KG1 (cell line): ENCODE measurements around the gene CREG2.

Source experiments
- DNase-seq: peaks from one replicate; lab custom pipeline; 2025; lab: John Stamatoyannopoulos, UW

Gene CREG2

DNA sequence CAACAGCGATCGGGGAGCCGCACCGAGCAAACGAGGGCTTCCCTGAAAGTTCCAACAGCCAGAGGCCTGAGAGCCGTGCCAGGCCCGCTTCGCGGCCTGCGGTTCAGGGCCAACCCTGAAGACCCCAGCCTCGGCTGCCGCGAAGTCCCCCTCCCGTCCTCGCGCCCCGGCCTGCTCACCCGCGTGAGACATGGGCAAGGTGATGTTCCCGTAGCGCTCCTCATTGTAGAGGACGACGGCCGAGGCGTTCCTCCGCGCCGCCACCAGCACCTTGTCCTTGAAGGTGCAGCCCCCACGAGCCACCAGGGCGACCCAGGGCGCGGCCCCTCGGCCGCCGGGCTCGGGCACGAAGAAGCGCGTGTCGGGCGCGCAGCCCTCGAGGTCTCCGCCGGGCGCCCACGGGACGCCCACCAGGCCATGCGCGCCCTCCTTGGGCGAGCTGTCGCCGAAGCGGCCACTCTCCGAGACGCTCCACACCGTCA, 79.3 kb downstream of the CREG2 start:
- no peak for DNase-seq

DNA sequence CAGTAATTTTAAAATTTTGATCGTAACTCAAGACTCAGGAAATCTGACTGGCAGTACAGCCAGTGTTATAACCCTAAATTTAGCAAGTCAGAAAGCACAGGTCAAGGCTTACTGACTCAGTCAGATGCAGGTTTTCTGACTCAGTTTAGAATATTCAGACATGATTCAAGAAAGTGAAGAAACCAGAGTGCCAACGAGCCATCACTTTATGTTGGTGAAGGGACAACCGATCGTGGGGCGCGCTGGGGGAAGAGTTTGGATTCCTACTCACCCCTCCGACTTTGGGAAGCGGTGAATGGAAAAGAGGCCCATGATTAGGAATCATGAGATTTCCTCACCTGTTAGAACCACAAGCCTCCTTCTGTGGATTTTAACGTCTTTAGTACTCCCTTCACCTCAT, 79.8 kb downstream of the CREG2 start:
- no peak for DNase-seq

DNA sequence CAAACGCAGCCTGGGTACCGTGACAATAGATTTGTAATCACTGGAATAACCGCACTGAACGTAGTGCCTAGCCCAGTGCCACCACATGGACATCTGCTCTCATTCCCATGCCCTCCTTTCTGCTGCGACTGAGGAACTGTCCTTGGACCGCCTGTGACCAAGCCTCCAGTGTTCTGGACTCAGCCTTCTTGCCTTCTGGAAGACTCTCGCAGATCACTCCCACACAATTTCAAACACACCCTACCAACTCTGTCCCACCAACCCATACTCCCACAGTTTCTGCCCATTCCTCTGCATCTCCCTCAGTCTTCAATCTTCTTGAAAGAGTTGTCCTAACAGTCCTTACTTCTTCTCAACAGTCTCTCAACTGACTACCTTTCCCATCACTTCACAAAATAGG, 80.9 kb downstream of the CREG2 start:
- DNase-seq, result no peak

DNA sequence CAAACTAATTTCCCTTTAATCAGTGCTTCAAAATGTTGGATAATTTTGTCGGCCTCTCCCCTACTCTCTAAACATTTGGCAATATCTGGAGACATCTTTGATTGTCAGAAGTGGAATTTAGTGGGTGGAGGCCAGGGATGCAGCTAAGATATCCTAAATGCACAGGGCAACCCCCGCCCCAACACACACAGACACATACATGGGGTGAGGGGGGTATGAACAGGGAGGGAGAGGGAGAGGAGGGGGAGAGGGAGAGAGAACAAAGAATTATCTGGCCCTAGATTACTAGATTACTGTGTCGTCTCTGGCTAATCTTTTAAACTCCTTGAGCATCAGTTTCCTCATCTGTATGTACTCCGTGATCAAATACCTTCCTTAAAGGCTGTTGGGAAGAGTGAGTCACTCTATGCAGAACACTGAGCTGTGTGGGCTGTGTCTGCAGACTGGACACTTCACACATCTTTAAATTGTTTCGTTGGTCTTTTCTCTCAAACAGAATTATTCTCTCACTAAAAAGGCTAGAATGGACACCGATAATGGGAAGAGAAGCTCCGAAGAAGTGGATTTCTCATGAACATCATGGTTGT, 81.7 kb downstream of the CREG2 start:
- DNase-seq, result no peak

DNA sequence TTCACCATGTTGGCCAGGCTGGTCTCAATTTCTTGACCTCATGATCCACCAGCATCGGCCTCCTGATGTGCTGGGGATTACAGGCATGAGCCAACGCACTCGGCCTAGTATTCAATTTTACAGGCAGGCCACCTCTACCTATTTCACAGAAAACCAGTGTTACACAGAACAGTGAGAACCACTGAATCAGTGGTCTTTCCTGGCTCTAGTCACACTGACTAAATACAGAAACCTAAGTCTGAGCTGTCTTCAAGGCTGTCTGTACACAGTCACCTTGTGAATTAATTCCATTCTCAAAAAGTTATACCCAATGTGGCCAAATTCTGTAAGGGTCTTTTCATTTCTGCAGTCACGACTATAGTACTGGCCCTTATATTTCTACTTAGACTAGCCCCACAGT, 82.3 kb downstream of the CREG2 start:
- no peak for DNase-seq

DNA sequence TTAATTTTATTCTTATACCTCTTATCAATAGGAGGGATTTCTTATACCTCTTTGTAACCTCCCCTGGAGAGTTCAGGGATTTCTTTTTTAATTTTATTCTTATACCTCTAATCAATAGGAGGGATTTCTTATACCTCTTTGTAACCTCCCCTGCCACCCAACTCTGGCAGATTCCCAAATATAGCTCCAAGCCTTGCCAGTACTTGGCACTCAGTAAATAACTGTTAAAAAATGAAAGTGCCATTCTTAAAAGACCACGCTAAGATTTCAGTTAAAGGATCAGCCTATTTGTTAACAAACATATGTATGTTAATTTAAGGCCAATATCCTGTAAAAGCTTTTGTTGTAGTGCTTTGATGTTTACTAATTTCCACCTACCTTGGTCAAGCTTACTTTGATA, 83.6 kb downstream of the CREG2 start:
- no peak for DNase-seq

DNA sequence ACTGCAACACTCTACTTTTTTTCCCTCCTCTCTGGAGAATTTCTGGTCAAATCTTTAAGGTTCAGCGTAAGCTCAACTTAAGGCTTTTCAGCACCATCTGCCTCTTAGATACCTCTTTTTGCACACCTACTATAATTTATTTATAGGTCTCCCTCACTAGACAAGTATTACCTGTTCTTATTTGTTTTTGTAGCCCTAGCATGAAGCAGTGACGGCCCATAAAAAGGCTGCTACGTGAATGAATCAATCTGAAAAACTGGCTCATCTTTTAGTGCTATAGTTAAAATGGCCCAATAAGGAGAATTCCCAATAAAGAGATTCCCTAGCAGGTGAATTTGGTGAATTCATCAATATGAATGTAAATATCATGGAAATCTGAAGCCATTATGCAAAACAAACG, 85.3 kb downstream of the CREG2 start:
- no peak for DNase-seq

DNA sequence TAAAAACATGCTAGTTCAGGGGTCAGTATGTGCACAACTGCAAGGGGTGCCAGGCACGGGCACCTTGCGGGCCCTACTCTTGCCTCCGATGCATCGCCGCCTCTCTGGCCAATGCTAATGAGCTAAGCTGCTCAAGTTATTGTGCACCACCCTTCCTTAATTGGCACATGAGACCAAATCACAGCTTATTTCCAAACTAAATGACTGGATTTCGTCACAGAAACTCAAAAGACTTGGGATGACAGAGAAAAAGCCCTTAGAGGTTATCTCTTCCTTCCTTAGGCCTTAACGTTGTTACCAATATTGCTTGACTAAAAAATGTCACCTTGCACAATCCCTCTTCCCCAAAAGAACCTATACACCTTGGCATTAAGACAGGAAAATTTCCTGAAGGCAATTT, 86.5 kb downstream of the CREG2 start:
- no peak for DNase-seq

DNA sequence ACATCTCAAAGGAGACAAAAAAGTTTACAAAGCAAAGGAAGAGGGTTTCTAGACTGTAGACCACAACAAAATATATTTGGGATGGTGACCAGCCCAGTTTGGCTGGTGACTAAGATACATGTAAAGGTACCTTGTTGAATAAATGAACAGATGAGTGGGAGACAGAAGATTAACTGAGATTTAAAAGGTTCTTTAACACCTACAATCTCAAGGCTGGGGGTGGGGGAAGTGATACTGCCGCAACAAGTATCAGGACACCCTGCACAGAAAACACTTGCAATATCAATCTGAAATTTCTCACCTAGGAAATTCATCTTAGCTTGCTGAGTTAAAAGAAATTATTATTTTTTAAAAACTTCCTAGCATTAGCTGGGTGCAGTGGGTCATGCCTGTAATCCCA, 87.1 kb downstream of the CREG2 start:
- no peak for DNase-seq

DNA sequence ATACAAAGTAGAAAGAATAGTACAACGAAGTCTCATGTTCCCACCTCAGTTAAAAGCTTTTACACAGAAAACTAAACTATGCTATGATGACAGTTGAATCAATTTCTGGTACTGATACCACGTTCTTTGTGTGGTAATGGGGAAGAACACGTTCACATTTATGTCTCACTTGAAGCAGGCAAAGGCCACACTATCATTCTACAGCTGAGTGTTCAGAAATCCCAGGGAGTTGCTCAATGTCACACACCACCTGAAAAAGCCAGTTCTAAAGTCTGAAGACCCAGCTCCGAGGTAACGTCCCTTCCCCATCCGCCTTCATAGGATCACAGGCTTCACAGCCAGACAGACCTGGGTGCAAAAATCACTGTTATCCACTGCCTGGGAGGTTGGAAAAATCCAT, 87.7 kb downstream of the CREG2 start:
- DNase-seq, result no peak

DNA sequence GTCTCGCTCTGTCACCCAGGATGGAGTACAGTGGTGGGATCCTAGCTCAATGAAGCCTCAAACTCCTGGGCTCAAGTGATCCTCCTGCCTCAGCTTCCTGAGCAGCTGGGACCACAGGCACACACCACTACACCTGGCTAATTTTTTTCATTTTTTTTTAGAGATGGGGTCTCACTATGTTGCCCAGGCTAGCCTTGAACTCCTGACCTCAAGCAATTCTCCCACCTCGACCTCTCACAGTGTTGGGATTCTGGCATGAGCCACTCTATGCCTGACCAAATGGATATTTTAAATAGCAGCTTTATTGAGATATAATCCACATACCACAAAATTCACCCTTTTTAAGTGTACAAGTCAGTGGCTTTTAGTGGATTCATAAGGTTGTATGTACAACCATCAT, 89.9 kb downstream of the CREG2 start:
- DNase-seq, result no peak

DNA sequence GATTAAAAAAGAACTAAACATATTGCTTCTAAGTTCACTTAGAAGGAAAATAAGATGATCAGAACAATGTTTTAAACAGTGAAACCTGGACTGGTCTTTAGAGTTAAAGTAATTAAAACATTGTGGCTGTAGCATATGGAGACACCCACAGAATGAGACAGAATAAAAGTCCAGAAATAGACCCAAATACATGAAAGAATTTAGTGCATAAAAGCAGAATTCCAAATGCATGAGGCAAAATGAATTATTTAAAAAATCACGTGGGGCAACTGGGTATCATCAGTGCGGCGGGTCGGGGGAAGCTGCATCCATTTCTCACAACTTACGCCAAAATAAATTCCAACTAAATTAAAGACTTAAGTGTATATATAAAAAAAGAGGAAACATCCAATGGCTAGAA, 90.9 kb downstream of the CREG2 start:
- no peak for DNase-seq

DNA sequence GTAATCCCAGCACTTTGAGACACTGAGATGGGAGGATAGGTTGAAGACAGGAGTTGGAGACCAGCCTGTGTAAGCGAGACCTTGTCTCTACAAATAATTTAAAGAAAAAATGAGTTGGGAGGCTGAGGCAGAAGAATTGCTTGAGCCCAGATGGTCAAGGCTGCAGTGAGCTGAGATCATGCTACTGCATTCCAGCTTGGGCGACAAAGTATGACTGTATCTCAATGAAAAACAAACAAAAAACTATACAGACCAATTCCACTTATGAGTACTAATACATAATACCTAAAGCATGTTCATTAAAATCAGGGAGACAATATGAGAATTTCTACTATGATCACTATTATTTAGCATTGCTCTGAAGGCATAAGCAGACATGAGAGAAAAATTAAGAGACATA, 91.4 kb downstream of the CREG2 start:
- no peak for DNase-seq
